SK-N-MC (cell line): ENCODE data around the gene ZNF341.

Source experiments
- EZH2 ChIP-seq: fragments of 200-600 bp; sonication (generic); IDR thresholded peaks from one replicate; pipeline ENCODE4 v1.6.1; 2017; ENCODE audit warnings: antibody characterized with exemption
- FOXP2 ChIP-seq: optimal IDR thresholded peaks from 2 replicates; pipeline ENCODE3; 2011; ENCODE audit warnings: mild to moderate bottlenecking, moderate library complexity; ENCODE audit not compliant: insufficient read depth; ENCODE audit errors: extremely low read length, control extremely low read depth
- POLR2AphosphoS5 ChIP-seq: IDR thresholded peaks from 2 replicates; pipeline ENCODE4 v1.6.1; 2012; ENCODE audit warnings: mild to moderate bottlenecking, low read depth, low read length, borderline replicate concordance

- TF ChIP-seq EZH2 = no peak
- no peak for TF ChIP-seq POLR2AphosphoS5
- no peak for TF ChIP-seq FOXP2
These were observed 44.4 kb upstream of the ZNF341 start for GRCh38 chr20:33687370-33687915.
